NCI-H524 treated with DMSO at 0.1 percent for 48 hours (cell line): ENCODE data around the gene MRPS24.
"Not testable (repeated sequence)": the region's sequence is repeated elsewhere in the genome, so short reads cannot be mapped to it uniquely, and the experiment has no call there.

Source experiments
- DNase-seq: peaks from one replicate; lab custom pipeline; 2025; lab: John Stamatoyannopoulos, UW

MRPS24 gene

GRCh38 chr7:43838201-43838658 lies 31.1 kb downstream of the MRPS24 start:
- no peak for DNase-seq

GRCh38 chr7:43834463-43835251 lies 34.7 kb downstream of the MRPS24 start:
- no peak for DNase-seq

GRCh38 chr7:43830917-43831316 lies 38.4 kb downstream of the MRPS24 start:
- not testable (repeated sequence) for DNase-seq

DNA sequence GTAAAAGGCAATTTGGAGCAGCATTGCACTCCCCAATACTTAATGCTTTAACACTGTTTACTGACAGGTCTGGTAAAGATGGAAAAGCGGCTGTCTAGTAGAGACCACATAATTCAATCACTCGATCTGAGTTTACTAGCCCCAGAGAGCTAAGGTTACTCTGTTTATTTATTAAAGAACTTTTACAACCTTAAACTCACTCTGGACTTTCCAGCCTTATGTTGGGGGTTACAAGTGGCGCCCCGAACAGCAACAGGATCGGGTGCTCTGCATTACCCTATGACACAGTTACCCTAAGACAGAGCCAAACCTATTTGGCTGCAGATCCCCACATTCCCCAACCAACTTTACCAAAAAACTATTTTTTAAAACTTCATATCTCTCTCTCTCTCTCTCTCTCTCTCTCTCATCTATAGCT lies 43.9 kb downstream of the MRPS24 start:
- DNase-seq = no peak

DNA sequence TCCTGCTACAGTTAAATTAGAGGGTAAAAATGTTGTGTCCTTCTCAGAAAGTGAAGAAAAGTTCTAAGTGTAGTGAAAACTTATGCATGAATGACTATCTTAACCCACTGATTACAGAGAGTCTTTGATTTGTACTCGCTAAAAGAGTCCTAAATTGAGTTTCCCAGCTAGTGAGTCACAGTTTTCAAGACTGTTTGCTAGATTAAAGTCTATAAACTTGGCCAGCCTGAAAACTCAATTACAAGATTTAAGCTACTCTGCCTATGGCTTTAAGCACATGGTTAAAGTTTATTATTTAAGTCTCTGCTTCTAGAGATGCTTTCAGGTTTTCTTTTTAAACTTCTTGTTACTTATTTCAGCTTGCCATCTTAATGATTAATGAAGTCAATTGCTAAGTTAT lies 44.4 kb downstream of the MRPS24 start:
- DNase-seq = no peak

DNA sequence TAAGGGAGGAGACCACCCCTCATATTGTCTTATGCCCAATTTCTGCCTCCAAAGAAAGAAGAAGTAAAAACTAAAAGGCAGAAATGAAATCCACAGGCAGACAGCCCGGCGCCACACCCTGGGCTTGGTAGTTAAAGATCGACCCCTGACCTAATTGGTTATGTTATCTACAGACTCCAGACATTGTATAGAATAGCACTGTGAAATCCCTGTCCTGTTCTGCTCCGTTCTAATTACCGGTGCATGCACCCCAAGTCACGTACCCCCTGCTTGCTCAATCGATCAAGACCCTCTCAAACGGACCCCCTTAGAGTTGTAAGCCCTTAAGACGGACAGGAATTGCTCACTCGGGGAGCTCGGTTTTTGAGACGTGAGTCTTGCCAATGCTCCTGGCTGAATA lies 44.8 kb downstream of the MRPS24 start:
- not testable (repeated sequence) for DNase-seq

DNA sequence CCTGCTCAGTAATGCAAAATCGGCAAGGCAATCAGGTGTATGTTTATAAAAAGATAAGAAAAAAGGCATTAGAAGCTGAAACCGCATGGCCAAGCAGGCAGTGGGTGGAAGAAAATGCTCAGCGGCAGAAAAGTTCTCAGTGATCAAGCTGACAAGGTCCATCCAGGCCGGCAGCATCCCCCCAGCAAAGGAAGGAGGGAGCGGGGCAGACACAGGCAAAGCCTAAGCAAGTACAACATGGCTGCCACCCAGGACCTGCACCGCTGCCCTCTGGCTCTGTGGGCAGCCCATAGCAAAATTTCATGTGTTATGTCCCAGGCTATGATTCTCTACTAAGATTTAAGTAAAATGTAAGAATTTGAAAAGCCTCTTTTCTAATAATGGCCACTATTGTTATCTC lies 45.4 kb downstream of the MRPS24 start:
- DNase-seq = no peak

GRCh38 chr7:43823425-43823824 lies 45.9 kb downstream of the MRPS24 start:
- DNase-seq = not testable (repeated sequence)
